ENCODE results near the gene SOX4.

SOX4 gene

GRCh38 chr6:21578523-21578922 is 15.0 kb upstream of the SOX4 start:
- no peak overlapping the region for H3K4me3 ChIP-seq (IDR thresholded peaks at IDR 0.05; ENCODE audit: insufficient read depth, low read depth, low read length)
- H2AFZ ChIP-seq (ENCODE audit: low read depth), result no peak overlapping the region
- H3K4me2 ChIP-seq, result no peak overlapping the region
- H4K20me1 ChIP-seq (ENCODE audit: insufficient read depth), result no peaks in the 10 kb centered on the region
- H3K27ac ChIP-seq, result no peak overlapping the region
- H3K36me3 ChIP-seq (ENCODE audit: insufficient read depth), result no peaks in the 10 kb centered on the region
- no peak for TF ChIP-seq CTCF (conservative IDR thresholded peaks at IDR 0.05; ENCODE audit: low read depth, low read length)
- no peaks in the 10 kb centered on the region for H3K79me2 ChIP-seq (ENCODE audit: insufficient read depth, low read depth)
- no peak overlapping the region for H3K9ac ChIP-seq
- H3K27me3 ChIP-seq (ENCODE audit: insufficient read depth, low read depth), result no peaks in the 10 kb centered on the region
- no peaks in the 10 kb centered on the region for H3K4me1 ChIP-seq (ENCODE audit: low read depth, poor library complexity, severe bottlenecking)

GRCh38 chr6:21582651-21583050 is 10.9 kb upstream of the SOX4 start:
- H3K27ac ChIP-seq, result no peak overlapping the region
- H4K20me1 ChIP-seq (ENCODE audit: insufficient read depth), result no peaks in the 10 kb centered on the region
- H3K4me3 ChIP-seq (IDR thresholded peaks at IDR 0.05; ENCODE audit: insufficient read depth, low read depth, low read length), result no peak overlapping the region
- TF ChIP-seq CTCF (conservative IDR thresholded peaks at IDR 0.05; ENCODE audit: low read depth, low read length), result no peak
- no peak overlapping the region for H3K4me2 ChIP-seq
- H3K27me3 ChIP-seq (ENCODE audit: insufficient read depth, low read depth), result no peaks in the 10 kb centered on the region
- no peaks in the 10 kb centered on the region for H3K36me3 ChIP-seq (ENCODE audit: insufficient read depth)
- no peak overlapping the region for H2AFZ ChIP-seq (ENCODE audit: low read depth)
- H3K4me1 ChIP-seq (ENCODE audit: low read depth, poor library complexity, severe bottlenecking), result peaks cover 9% of the 10 kb centered on the region
- no peaks in the 10 kb centered on the region for H3K79me2 ChIP-seq (ENCODE audit: insufficient read depth, low read depth)
- no peak overlapping the region for H3K9ac ChIP-seq

GRCh38 chr6:21586300-21586699 is 7.3 kb upstream of the SOX4 start:
- peak overlapping the region; percentile 96 for H2AFZ ChIP-seq (ENCODE audit: low read depth)
- no peaks in the 10 kb centered on the region for H3K27me3 ChIP-seq (ENCODE audit: insufficient read depth, low read depth)
- no peaks in the 10 kb centered on the region for H4K20me1 ChIP-seq (ENCODE audit: insufficient read depth)
- no peaks in the 10 kb centered on the region for H3K36me3 ChIP-seq (ENCODE audit: insufficient read depth)
- TF ChIP-seq CTCF (conservative IDR thresholded peaks at IDR 0.05; ENCODE audit: low read depth, low read length), result no peak
- no peak overlapping the region; the same call in 1 of the 2 replicates for H3K27ac ChIP-seq
- H3K79me2 ChIP-seq (ENCODE audit: insufficient read depth, low read depth), result no peaks in the 10 kb centered on the region
- H3K9ac ChIP-seq, result peak overlapping the region; percentile 69; the same call in 1 of the 2 replicates
- H3K4me2 ChIP-seq, result peak overlapping the region; percentile 86
- no peak overlapping the region for H3K4me3 ChIP-seq (IDR thresholded peaks at IDR 0.05; ENCODE audit: insufficient read depth, low read depth, low read length)
- peaks cover 12% of the 10 kb centered on the region for H3K4me1 ChIP-seq (ENCODE audit: low read depth, poor library complexity, severe bottlenecking)

GRCh38 chr6:21586740-21587178 is 6.8 kb upstream of the SOX4 start:
- Histone ChIP-seq H3K9ac (peak overlapping the region; percentile 69; the same call in 1 of the 2 replicates), H3K36me3 (ENCODE audit: insufficient read depth) (no peaks in the 10 kb centered on the region), H3K4me2 (peak overlapping the region; percentile 86), H3K27me3 (ENCODE audit: insufficient read depth, low read depth) (no peaks in the 10 kb centered on the region), H4K20me1 (ENCODE audit: insufficient read depth) (no peaks in the 10 kb centered on the region), H2AFZ (ENCODE audit: low read depth) (peak overlapping the region; percentile 96), H3K4me1 (ENCODE audit: low read depth, poor library complexity, severe bottlenecking) (peaks cover 12% of the 10 kb centered on the region), H3K4me3 (IDR thresholded peaks at IDR 0.05; ENCODE audit: insufficient read depth, low read depth, low read length) (no peak overlapping the region), H3K79me2 (ENCODE audit: insufficient read depth, low read depth) (no peaks in the 10 kb centered on the region), H3K27ac (peak overlapping the region; percentile 71; the same call in 1 of the 2 replicates)
- no peak for TF ChIP-seq CTCF (conservative IDR thresholded peaks at IDR 0.05; ENCODE audit: low read depth, low read length)

Data from KMS-11 (cell line).